OCI-LY1 (cell line): ENCODE measurements around the gene YIPF1.

Source experiments
- EZH2 ChIP-seq: fragments of 200-600 bp; sonication (generic), shearing (Covaris generic); IDR thresholded peaks from 2 replicates; pipeline ENCODE4 v1.8.0; 2017; ENCODE audit warnings: borderline replicate concordance, mixed run types, mild to moderate bottlenecking, antibody characterized with exemption, low read length, moderate library complexity, mixed read lengths
- TF ChIP-seq, protein P1 (sequence below): fragments of 200-600 bp; sonication (generic), shearing (Covaris generic); IDR thresholded peaks from 2 replicates; pipeline ENCODE4 v1.5.1; 2017; ENCODE audit warnings: mild to moderate bottlenecking, antibody characterized with exemption, low read length, moderate library complexity, mixed read lengths

DNA sequence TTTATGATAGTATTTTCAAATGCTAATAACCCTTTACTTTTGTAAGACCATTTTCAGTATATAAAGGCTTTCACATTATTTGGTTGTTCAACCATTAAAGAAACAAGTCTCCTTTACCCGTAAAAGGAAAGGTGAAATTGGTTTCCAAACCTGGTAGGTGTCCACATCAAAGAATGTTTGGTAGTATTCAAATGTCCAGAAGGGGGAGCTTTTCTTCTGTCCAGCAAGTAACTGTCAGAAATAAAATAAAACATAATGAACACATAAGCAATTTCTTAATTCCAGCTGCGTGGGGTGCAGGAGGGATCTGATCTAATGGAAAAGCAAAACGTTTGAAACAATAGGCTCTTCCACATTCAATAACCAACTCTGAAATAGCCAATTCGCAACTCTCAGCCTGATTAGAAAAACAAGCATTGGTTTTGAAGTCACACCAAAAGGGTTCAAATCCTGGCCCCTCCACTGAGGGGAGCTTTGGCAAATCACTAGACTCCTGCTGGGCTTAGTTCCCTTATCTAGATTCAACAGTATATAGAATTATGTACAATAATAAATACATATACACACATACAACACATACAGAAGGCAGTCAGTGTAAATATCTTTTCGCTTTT is 11.0 kb downstream of the YIPF1 start:
- no peak for TF ChIP-seq EZH2
- TF ChIP-seq, protein P1, sequence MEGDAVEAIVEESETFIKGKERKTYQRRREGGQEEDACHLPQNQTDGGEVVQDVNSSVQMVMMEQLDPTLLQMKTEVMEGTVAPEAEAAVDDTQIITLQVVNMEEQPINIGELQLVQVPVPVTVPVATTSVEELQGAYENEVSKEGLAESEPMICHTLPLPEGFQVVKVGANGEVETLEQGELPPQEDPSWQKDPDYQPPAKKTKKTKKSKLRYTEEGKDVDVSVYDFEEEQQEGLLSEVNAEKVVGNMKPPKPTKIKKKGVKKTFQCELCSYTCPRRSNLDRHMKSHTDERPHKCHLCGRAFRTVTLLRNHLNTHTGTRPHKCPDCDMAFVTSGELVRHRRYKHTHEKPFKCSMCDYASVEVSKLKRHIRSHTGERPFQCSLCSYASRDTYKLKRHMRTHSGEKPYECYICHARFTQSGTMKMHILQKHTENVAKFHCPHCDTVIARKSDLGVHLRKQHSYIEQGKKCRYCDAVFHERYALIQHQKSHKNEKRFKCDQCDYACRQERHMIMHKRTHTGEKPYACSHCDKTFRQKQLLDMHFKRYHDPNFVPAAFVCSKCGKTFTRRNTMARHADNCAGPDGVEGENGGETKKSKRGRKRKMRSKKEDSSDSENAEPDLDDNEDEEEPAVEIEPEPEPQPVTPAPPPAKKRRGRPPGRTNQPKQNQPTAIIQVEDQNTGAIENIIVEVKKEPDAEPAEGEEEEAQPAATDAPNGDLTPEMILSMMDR, result peak; percentile 72
